Esophagus muscularis mucosa (tissue), 4 donors: Measurements from ENCODE around the gene UBASH3A. TPM values are rescaled to one million over a fixed set of nuclear protein-coding genes. Genes with fewer than 3 reads are reported as not detected.

Experiments
- DNase-seq: peaks from one replicate; pipeline ENCODE4 v3.0.0-alpha.2; 2017; ENCODE audit errors: extremely low spot score
- H3K27ac ChIP-seq, 4 donors: fragments of 200-600 bp; sonication (generic); replicated peaks in 1 of 4; 1 replicate in 3 of 4; 2 replicates in 1 of 4; pipeline ENCODE4 v1.5.1; 2016 to 2019; ENCODE audit warnings: mild to moderate bottlenecking in 1 of 4
- H3K27me3 ChIP-seq, 4 donors: fragments of 200-600 bp; sonication (generic); one replicate each; pipeline versions ENCODE4 v1.5.1 to v1.6.0; 2016 to 2019
- H3K36me3 ChIP-seq, 4 donors: fragments of 200-600 bp; sonication (generic); one replicate each; pipeline ENCODE4 v1.5.1; 2016 to 2019
- H3K4me1 ChIP-seq, 4 donors: fragments of 200-600 bp; sonication (generic); one replicate each; pipeline ENCODE4 v1.5.1; 2016 to 2019
- H3K4me3 ChIP-seq, 4 donors: fragments of 200-600 bp; sonication (generic); 1 replicate in 2 of 4; 2 replicates in 2 of 4; pipeline ENCODE4 v1.5.1; 2016 to 2019; ENCODE audit warnings: mild to moderate bottlenecking in 4 of 4, moderate library complexity in 1 of 4
- H3K9me3 ChIP-seq, 4 donors: fragments of 200-600 bp; sonication (generic); 1 replicate in 3 of 4; 2 replicates in 1 of 4; pipeline ENCODE4 v1.5.1; 2016 to 2019
- EP300 ChIP-seq: sonication (generic); formaldehyde crosslinking; IDR thresholded peaks from one replicate; pipeline ENCODE4 v1.6.1; 2017; ENCODE audit warnings: antibody characterized with exemption
- POLR2A ChIP-seq: fragments of 450-650 bp; IDR thresholded peaks from one replicate; pipeline ENCODE4 v1.6.1; 2017; ENCODE audit warnings: antibody characterized with exemption, moderate library complexity, mild to moderate bottlenecking, low read depth
- POLR2AphosphoS5 ChIP-seq, 2 donors: sonication (generic); formaldehyde crosslinking; IDR thresholded peaks; one replicate each; pipeline ENCODE4 v1.6.1; 2017; ENCODE audit warnings: antibody characterized with exemption in 2 of 2
- WGBS: methylation state at CpG from one replicate; pipeline ENCODE4 v1.1.5; 2018; 5-methylcytosine and 5-hydroxymethylcytosine counted together
- intact Hi-C: fragments of 100-400 bp; cut with DNase I; formaldehyde crosslinking; loops from one replicate; pipeline ENCODE4 v1.15.1; 2023
- total RNA-seq, 4 donors: library from RNA; depleted of rRNA; stranded (reverse); fragments of >200 nt; gene quantifications; one replicate each; pipeline versions ENCODE4 v1.1.0 to v1.2.1, GENCODE V29; 2016
- TF ChIP-seq, protein P1 (sequence below), 3 experiments: fragments of 200-600 bp in 2 of 3; fragments of 450-650 bp in 1 of 3; sonication (generic) in 2 of 3; IDR thresholded peaks; one replicate each; pipeline ENCODE4 v1.5.1; 2017 to 2019; ENCODE audit warnings: antibody characterized with exemption in 3 of 3, mild to moderate bottlenecking in 2 of 3, moderate library complexity in 1 of 3

The UBASH3A gene
- total RNA-seq, 4 donors from 2014 or later = 0.17 to 0.78 (median 0.50) TPM; not detected in 1

- intact Hi-C loops = no loop called here
- no peaks in the 10 kb centered on the region for H3K4me1 ChIP-seq
- WGBS = 75% methylated on average over 13 of the region's 17 CpGs
- peaks cover 0 to 37% (median 0%) of the 10 kb centered on the region in 4 donors for H3K27me3 ChIP-seq
- TF ChIP-seq, protein P1, sequence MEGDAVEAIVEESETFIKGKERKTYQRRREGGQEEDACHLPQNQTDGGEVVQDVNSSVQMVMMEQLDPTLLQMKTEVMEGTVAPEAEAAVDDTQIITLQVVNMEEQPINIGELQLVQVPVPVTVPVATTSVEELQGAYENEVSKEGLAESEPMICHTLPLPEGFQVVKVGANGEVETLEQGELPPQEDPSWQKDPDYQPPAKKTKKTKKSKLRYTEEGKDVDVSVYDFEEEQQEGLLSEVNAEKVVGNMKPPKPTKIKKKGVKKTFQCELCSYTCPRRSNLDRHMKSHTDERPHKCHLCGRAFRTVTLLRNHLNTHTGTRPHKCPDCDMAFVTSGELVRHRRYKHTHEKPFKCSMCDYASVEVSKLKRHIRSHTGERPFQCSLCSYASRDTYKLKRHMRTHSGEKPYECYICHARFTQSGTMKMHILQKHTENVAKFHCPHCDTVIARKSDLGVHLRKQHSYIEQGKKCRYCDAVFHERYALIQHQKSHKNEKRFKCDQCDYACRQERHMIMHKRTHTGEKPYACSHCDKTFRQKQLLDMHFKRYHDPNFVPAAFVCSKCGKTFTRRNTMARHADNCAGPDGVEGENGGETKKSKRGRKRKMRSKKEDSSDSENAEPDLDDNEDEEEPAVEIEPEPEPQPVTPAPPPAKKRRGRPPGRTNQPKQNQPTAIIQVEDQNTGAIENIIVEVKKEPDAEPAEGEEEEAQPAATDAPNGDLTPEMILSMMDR (IDR thresholded peaks at IDR 0.05) = no peak
- TF ChIP-seq EP300 (no peak), POLR2A (no peak), POLR2AphosphoS5 (IDR thresholded peaks at IDR 0.05) (no peak)
- no peaks in the 10 kb centered on the region for H3K36me3 ChIP-seq
- no peak overlapping the region for H3K4me3 ChIP-seq
- no peak for DNase-seq
- H3K27ac ChIP-seq = no peak overlapping the region
- peaks cover 0 to 13% (median 9%) of the 10 kb centered on the region in 4 donors for H3K9me3 ChIP-seq
Observed at GRCh38 chr21:42379426-42380215, 24.1 kb upstream of the UBASH3A start.

DNA sequence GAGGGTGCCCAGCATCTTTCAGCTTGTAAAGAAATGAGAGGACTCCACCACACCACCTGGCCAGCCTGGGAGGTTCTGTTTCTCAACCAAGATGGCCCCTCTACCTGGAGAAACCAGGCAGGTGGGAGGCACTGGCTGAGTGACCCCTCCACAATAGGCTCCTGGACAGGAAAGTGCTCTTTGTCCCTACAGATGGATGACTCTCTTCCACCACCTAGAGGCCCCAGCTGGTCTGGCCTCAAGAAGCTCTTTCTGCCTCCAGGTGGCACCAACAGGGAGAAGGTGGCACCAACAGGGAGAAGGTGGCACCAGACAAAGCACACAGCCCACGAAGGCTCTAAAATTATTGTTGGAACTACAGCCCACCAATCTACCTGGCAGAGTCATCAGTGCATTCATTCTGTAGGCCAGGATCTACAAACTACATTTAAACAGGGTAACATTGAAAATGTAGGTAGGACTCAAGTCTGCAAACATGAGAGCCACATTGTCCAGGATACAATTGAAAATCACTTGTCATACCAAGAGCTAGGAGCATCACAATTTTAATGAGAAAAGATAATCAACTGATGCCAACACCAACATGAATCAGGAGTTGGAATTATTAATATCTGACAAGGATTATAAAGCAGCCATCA lies 22.2 kb upstream of the UBASH3A start:
- no peak for DNase-seq
- TF ChIP-seq, protein P1 (IDR thresholded peaks at IDR 0.05) = peak in 2 of 3 experiments; percentile 25 to 43
- TF ChIP-seq POLR2A = no peak
- peaks cover 0 to 29% (median 0%) of the 10 kb centered on the region in 4 donors for H3K27me3 ChIP-seq
- no peak overlapping the region for H3K27ac ChIP-seq
- no CpG with 5 or more reads among the region's 1 CpG for WGBS
- H3K4me1 ChIP-seq = no peaks in the 10 kb centered on the region
- no peak overlapping the region for H3K4me3 ChIP-seq
- intact Hi-C loops = no loop called here
- H3K36me3 ChIP-seq = no peaks in the 10 kb centered on the region
- H3K9me3 ChIP-seq = peaks cover 0 to 13% (median 9%) of the 10 kb centered on the region in 4 donors

DNA sequence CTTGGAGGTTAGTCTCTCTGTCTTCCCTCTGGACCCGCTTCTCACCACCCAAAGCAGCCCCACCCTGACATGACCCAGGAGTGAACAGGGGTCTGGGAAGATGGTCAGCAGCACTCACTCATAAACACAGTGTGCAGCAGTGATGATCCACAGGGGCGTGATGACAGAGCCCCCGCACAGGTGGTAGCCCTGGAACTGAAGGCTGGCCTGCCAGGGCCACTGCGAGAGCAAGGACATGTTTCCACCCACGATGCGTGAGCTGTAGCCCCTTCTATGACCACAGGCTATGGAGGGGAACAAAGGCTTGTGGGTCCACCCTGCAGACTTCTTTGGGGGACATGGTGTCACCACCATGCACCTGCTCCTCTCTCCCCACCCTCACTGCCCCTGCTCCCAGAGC lies 20.8 kb upstream of the UBASH3A start:
- H3K4me3 ChIP-seq = no peak overlapping the region
- DNase-seq = no peak
- intact Hi-C loops = no loop called here
- 98% methylated on average over 6 of the region's 6 CpGs for WGBS
- H3K4me1 ChIP-seq = no peaks in the 10 kb centered on the region
- peaks cover 0 to 13% (median 9%) of the 10 kb centered on the region in 4 donors for H3K9me3 ChIP-seq
- no peak overlapping the region for H3K27ac ChIP-seq
- no peaks in the 10 kb centered on the region for H3K36me3 ChIP-seq
- no peak for TF ChIP-seq POLR2A
- TF ChIP-seq, protein P1 (IDR thresholded peaks at IDR 0.05) = no peak
- TF ChIP-seq POLR2AphosphoS5 (IDR thresholded peaks at IDR 0.05) = no peak
- no peak for TF ChIP-seq EP300
- peaks cover 0 to 32% (median 0%) of the 10 kb centered on the region in 4 donors for H3K27me3 ChIP-seq

- Histone ChIP-seq H3K9me3 (peaks cover 0 to 13% (median 9%) of the 10 kb centered on the region in 4 donors), H3K4me1 (no peaks in the 10 kb centered on the region), H3K4me3 (no peak overlapping the region), H3K27ac (no peak overlapping the region), H3K36me3 (no peaks in the 10 kb centered on the region), H3K27me3 (peaks cover 0 to 37% (median 0%) of the 10 kb centered on the region in 4 donors)
- intact Hi-C loops = no loop called here
- 96% methylated on average over 4 of the region's 6 CpGs for WGBS
- DNase-seq = no peak
- TF ChIP-seq EP300 (no peak), POLR2A (no peak), POLR2AphosphoS5 (IDR thresholded peaks at IDR 0.05) (no peak)
- TF ChIP-seq, protein P1 (IDR thresholded peaks at IDR 0.05) = no peak
Observed at GRCh38 chr21:42383331-42383730, 20.4 kb upstream of the UBASH3A start.
